ENCODE measurements around the gene ADAM15. TPM values are rescaled to one million over a fixed set of nuclear protein-coding genes. Genes with fewer than 3 reads are reported as not detected.

The ADAM15 gene
- total RNA-seq, 1 experiment from 2014 or later: 41.7 TPM

DNA sequence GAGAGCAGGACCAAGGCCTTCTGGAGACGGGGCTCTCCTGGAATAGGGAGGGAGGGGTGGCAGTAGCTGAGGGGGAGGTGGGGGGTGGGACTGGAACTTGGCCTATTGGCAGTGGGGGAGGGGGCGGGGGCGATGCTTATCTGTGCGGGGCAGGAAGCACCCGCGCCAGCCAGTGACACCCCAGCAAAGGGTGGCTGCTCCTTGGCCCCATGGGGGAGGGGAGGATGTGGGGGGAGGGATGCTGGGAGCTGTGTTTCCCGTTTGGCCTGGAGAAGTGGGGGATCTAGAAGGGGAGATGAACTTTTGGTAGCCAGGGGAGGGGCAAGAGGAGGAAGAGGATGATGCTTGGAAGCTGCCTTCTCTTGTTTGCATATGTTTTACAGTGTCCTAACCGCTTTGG, 37.5 kb upstream of the ADAM15 start:
- ATAC-seq (no peak), DNase-seq (ENCODE audit: low read depth, low spot score) (no peak)
- H3K4me1 ChIP-seq (ENCODE audit: control insufficient read depth, insufficient read depth, low read length): peaks cover 34% of the 10 kb centered on the region
- POLR2A ChIA-PET: no interaction called here
- H3K27me3 ChIP-seq (ENCODE audit: control insufficient read depth, insufficient read depth, low read length): no peaks in the 10 kb centered on the region
- no peak overlapping the region for H3K27ac ChIP-seq (ENCODE audit: low read length)
- no TSS peak for BruUV-seq (replicated peaks)
- intact Hi-C loops (cut with micrococcal nuclease; ENCODE audit: unreplicated experiment) (no loop called here), in situ Hi-C loops (cut with HindIII; ENCODE audit: low pct_unique_long_range_greater_than_20kb, low sequenced_read_pairs) (no loop called here)
- no peak overlapping the region for H3K4me3 ChIP-seq (ENCODE audit: low read depth in 2 of 2, low read length in 2 of 2)
- TF ChIP-seq TCF7L2 (IDR thresholded peaks at IDR 0.05; ENCODE audit: low read depth, low read length) (no peak), POLR2AphosphoS5 (IDR thresholded peaks at IDR 0.05; ENCODE audit: low read depth, low read length) (no peak), SIN3A (IDR thresholded peaks at IDR 0.05; ENCODE audit: borderline replicate concordance, insufficient read depth, low read depth, low read length) (no peak)
- TF ChIP-seq, protein P1, sequence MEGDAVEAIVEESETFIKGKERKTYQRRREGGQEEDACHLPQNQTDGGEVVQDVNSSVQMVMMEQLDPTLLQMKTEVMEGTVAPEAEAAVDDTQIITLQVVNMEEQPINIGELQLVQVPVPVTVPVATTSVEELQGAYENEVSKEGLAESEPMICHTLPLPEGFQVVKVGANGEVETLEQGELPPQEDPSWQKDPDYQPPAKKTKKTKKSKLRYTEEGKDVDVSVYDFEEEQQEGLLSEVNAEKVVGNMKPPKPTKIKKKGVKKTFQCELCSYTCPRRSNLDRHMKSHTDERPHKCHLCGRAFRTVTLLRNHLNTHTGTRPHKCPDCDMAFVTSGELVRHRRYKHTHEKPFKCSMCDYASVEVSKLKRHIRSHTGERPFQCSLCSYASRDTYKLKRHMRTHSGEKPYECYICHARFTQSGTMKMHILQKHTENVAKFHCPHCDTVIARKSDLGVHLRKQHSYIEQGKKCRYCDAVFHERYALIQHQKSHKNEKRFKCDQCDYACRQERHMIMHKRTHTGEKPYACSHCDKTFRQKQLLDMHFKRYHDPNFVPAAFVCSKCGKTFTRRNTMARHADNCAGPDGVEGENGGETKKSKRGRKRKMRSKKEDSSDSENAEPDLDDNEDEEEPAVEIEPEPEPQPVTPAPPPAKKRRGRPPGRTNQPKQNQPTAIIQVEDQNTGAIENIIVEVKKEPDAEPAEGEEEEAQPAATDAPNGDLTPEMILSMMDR (IDR thresholded peaks at IDR 0.05): no peak
- TF ChIP-seq, protein P2, sequence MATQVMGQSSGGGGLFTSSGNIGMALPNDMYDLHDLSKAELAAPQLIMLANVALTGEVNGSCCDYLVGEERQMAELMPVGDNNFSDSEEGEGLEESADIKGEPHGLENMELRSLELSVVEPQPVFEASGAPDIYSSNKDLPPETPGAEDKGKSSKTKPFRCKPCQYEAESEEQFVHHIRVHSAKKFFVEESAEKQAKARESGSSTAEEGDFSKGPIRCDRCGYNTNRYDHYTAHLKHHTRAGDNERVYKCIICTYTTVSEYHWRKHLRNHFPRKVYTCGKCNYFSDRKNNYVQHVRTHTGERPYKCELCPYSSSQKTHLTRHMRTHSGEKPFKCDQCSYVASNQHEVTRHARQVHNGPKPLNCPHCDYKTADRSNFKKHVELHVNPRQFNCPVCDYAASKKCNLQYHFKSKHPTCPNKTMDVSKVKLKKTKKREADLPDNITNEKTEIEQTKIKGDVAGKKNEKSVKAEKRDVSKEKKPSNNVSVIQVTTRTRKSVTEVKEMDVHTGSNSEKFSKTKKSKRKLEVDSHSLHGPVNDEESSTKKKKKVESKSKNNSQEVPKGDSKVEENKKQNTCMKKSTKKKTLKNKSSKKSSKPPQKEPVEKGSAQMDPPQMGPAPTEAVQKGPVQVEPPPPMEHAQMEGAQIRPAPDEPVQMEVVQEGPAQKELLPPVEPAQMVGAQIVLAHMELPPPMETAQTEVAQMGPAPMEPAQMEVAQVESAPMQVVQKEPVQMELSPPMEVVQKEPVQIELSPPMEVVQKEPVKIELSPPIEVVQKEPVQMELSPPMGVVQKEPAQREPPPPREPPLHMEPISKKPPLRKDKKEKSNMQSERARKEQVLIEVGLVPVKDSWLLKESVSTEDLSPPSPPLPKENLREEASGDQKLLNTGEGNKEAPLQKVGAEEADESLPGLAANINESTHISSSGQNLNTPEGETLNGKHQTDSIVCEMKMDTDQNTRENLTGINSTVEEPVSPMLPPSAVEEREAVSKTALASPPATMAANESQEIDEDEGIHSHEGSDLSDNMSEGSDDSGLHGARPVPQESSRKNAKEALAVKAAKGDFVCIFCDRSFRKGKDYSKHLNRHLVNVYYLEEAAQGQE (IDR thresholded peaks at IDR 0.05; ENCODE audit: insufficient read depth in 1 of 2, low read depth in 2 of 2, low read length in 1 of 2): no peak
- CTCF ChIA-PET: no interaction called here
- H3K36me3 ChIP-seq (ENCODE audit: control insufficient read depth, insufficient read depth, low read length): 0 out of 2 replicates have a peak, but pooled peaks cover 7% of the 10 kb centered on the region
- no peaks in the 10 kb centered on the region for H3K9me3 ChIP-seq (ENCODE audit: control insufficient read depth, insufficient read depth, low read depth, low read length)

DNA sequence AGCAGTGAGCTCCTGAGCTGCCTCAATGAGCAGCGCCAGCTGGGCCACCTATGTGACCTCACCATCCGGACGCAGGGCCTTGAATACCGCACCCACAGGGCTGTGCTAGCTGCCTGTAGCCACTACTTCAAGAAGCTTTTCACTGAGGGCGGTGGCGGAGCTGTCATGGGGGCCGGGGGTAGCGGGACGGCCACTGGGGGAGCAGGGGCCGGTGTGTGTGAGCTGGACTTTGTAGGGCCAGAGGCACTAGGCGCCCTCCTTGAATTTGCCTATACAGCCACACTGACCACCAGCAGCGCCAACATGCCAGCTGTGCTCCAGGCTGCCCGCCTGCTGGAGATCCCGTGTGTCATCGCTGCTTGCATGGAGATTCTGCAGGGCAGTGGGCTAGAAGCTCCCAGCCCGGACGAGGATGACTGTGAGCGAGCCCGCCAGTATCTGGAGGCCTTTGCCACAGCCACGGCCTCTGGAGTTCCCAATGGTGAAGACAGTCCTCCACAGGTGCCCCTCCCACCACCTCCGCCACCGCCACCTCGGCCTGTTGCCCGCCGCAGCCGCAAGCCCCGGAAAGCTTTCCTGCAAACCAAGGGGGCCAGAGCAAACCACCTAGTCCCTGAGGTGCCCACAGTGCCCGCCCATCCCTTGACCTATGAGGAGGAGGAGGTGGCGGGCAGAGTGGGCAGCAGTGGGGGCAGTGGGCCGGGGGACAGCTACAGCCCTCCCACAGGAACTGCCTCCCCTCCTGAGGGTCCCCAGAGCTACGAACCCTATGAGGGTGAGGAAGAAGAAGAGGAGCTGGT, 36.2 kb upstream of the ADAM15 start:
- 0 out of 2 replicates have a peak, but pooled peaks cover 7% of the 10 kb centered on the region for H3K36me3 ChIP-seq (ENCODE audit: control insufficient read depth, insufficient read depth, low read length)
- TF ChIP-seq, protein P1 (IDR thresholded peaks at IDR 0.05): no peak
- TF ChIP-seq SIN3A (IDR thresholded peaks at IDR 0.05; ENCODE audit: borderline replicate concordance, insufficient read depth, low read depth, low read length): no peak
- no peak for TF ChIP-seq POLR2AphosphoS5 (IDR thresholded peaks at IDR 0.05; ENCODE audit: low read depth, low read length)
- TF ChIP-seq TCF7L2 (IDR thresholded peaks at IDR 0.05; ENCODE audit: low read depth, low read length): no peak
- TF ChIP-seq, protein P2 (IDR thresholded peaks at IDR 0.05; ENCODE audit: insufficient read depth in 1 of 2, low read depth in 2 of 2, low read length in 1 of 2): no peak
- ChIA-PET POLR2A (interaction anchor here (0.5 to 1.2 kb wide), 2 partner anchors 30 to 44 kb away, joined by 3 to 8 read pairs; partner anchors contain the start of gene SHC1), CTCF (interaction anchor here (0.9 kb wide), 1 partner anchor 19 kb away, joined by 3 read pairs; no protein-coding TSS in a partner anchor)
- no peaks in the 10 kb centered on the region for H3K27me3 ChIP-seq (ENCODE audit: control insufficient read depth, insufficient read depth, low read length)
- intact Hi-C loops (cut with micrococcal nuclease; ENCODE audit: unreplicated experiment) (no loop called here), in situ Hi-C loops (cut with HindIII; ENCODE audit: low pct_unique_long_range_greater_than_20kb, low sequenced_read_pairs) (no loop called here)
- H3K27ac ChIP-seq (ENCODE audit: low read length): no peak overlapping the region
- H3K4me1 ChIP-seq (ENCODE audit: control insufficient read depth, insufficient read depth, low read length): peaks cover 36% of the 10 kb centered on the region
- no TSS peak for BruUV-seq (replicated peaks)
- ATAC-seq (no peak), DNase-seq (ENCODE audit: low read depth, low spot score) (no peak)
- no peaks in the 10 kb centered on the region for H3K9me3 ChIP-seq (ENCODE audit: control insufficient read depth, insufficient read depth, low read depth, low read length)
- no peak overlapping the region for H3K4me3 ChIP-seq (ENCODE audit: low read depth in 2 of 2, low read length in 2 of 2)
